Common myeloid progenitor, CD34-positive (primary cell): ENCODE results near the gene LGALS3BP.
A peak's percentile ranks its signal among the peaks of the same experiment; 100 is the strongest.

Experiments used
- CTCF ChIA-PET: fragments of 350-600 bp; sonication (Branson Sonifier 250); formaldehyde crosslinking; loops from one replicate; lab custom pipeline; 2021; ENCODE audit warnings: antibody characterized with exemption; lab: Charles Lee
- POLR2A ChIA-PET: fragments of 350-600 bp; sonication (Branson Sonifier 250); formaldehyde crosslinking; loops from one replicate; lab custom pipeline; 2021; ENCODE audit warnings: antibody characterized with exemption; lab: Charles Lee
- DNase-seq, 3 donors: peaks; one replicate each; pipeline versions ENCODE4 v3.0.0 to v3.0.0-alpha.2; 2013
- H3K27ac ChIP-seq, 2 experiments: 1 replicate in 1 of 2; 2 replicates in 1 of 2; pipeline ENCODE4 v1.7.0; 2013; ENCODE audit warnings: inconsistent platforms in 2 of 2, low read length in 2 of 2, mild to moderate bottlenecking in 2 of 2, low read depth in 1 of 2, moderate library complexity in 1 of 2; ENCODE audit not compliant: severe bottlenecking in 2 of 2, insufficient read depth in 1 of 2, poor library complexity in 1 of 2
- H3K27me3 ChIP-seq, 5 experiments: replicated peaks in 2 of 5; 1 replicate in 3 of 5; 2 replicates in 2 of 5; pipeline versions ENCODE4 v1.6.1 to v1.7.0; 2013; ENCODE audit warnings: low read length in 4 of 5, mild to moderate bottlenecking in 2 of 5, moderate library complexity in 2 of 5, inconsistent platforms in 1 of 5; ENCODE audit not compliant: insufficient read depth in 5 of 5, control insufficient read depth in 4 of 5
- H3K36me3 ChIP-seq, 4 experiments: 1 replicate in 2 of 4; 2 replicates in 2 of 4; pipeline versions ENCODE4 v1.6.1 to v1.7.0; 2013; ENCODE audit warnings: low read length in 3 of 4, control low read depth in 1 of 4, mild to moderate bottlenecking in 1 of 4; ENCODE audit not compliant: control insufficient read depth in 4 of 4, insufficient read depth in 4 of 4
- H3K4me1 ChIP-seq, 4 experiments: 1 replicate in 3 of 4; 2 replicates in 1 of 4; pipeline versions ENCODE4 v1.6.1 to v1.7.1; 2013; ENCODE audit warnings: low read length in 3 of 4, mild to moderate bottlenecking in 3 of 4, control low read depth in 1 of 4, inconsistent platforms in 1 of 4, moderate library complexity in 1 of 4; ENCODE audit not compliant: control insufficient read depth in 4 of 4, insufficient read depth in 4 of 4; ENCODE audit errors: control extremely low read depth in 1 of 4
- H3K4me3 ChIP-seq, 7 experiments: 1 replicate in 4 of 7; 2 replicates in 3 of 7; pipeline versions ENCODE4 v1.5.1 to v1.7.0; 2013; ENCODE audit warnings: mild to moderate bottlenecking in 7 of 7, low read length in 6 of 7, moderate library complexity in 6 of 7, inconsistent platforms in 2 of 7, low read depth in 2 of 7, control low read depth in 1 of 7; ENCODE audit not compliant: insufficient read depth in 4 of 7, control insufficient read depth in 1 of 7; ENCODE audit errors: extremely low read depth in 1 of 7
- H3K9me3 ChIP-seq, 5 experiments: 1 replicate in 4 of 5; 2 replicates in 1 of 5; pipeline versions ENCODE4 v1.6.1 to v1.7.1; 2013; ENCODE audit warnings: low read length in 4 of 5, mild to moderate bottlenecking in 2 of 5, inconsistent platforms in 1 of 5, low read depth in 1 of 5, moderate library complexity in 1 of 5; ENCODE audit not compliant: control insufficient read depth in 4 of 5, insufficient read depth in 2 of 5; ENCODE audit errors: control extremely low read depth in 1 of 5
- WGBS: methylation state at CpG from one replicate; pipeline ENCODE4 v1.1.5; 2013; ENCODE audit not compliant: insufficient coverage; 5-methylcytosine and 5-hydroxymethylcytosine counted together

The LGALS3BP gene

DNA sequence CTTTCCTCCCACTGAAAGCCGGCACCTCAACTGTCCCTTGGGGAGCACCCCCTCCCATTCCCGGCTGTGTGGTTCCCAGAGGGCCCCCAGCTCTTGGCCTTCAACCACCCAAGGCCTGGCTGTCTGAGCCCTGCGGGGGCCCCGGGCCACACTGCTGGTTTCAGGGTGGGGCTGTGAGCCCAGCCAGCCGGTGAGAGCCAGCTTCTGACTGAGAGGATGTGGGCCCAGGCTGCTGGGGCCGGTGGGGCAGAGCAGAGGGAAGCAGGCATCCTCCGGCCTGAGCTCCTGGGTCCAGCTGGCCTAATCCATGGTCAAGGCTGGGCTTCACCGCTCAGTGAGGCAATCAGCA lies 875 bp upstream of the LGALS3BP start:
- Histone ChIP-seq H3K27ac (no peak overlapping the region), H3K27me3 (no peaks in the 10 kb centered on the region), H3K4me3 (no peak overlapping the region), H3K4me1 (peaks cover 0 to 14% (median 13%) of the 10 kb centered on the region in 4 experiments), H3K36me3 (peaks cover 0 to 4% (median 0%) of the 10 kb centered on the region in 4 experiments), H3K9me3 (no peaks in the 10 kb centered on the region)
- POLR2A ChIA-PET: no interaction called here
- WGBS: 77% methylated on average over 7 of the region's 8 CpGs
- CTCF ChIA-PET: interaction anchor here (1.0 to 1.8 kb wide), 4 partner anchors 9 to 115 kb away, joined by 3 to 6 read pairs (median 4); no protein-coding TSS in a partner anchor
- no peak for DNase-seq

DNA sequence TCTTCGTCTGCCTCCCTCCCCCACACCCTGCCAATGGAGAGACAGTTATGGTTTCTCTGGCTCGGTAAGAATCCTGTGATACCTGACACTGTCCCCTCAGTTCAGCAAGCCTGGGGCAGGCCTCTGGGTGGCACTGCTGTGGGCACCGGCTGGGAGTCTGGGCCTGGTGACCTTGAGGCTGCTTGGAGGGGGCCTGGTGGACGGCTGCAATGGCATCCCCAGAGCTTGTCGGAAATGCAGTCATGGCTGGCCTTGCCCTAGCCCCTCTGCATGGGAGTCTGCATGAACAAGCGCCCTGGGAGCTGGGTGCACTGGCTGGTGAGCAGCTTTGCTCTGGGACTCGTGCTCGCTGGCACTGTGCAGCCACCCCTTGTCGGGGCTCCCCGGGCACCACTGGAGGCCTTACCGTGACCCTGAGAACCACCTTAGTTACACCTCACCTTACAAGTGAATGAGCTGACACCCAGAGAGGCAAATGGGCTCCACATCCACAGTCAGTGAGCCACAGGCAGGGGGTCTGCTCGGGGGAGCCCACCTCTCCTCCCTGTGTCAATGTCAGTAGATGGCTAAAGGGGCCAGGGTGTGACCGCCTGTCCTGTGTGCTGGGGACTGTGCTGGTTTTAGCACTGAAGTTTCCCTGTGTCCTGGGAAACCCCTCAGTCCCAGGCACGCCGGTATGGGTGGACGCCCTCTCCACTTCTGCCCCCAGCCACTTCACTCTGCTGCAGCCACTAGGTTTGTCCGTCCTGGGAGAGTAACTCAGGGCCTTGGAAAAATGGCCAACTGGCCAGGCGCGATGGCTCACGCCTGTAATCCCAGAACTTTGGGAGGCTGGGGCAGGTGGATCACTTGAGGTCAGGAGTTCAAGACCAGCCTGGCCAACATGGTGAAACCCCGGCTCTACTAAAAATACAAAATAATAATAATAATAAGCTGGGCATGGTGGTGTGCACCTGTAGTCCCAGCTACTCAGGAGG lies 1.4 kb downstream of the LGALS3BP start:
- no peak overlapping the region for H3K4me3 ChIP-seq
- peaks cover 0 to 13% (median 12%) of the 10 kb centered on the region in 4 experiments for H3K4me1 ChIP-seq
- POLR2A ChIA-PET: no interaction called here

DNA sequence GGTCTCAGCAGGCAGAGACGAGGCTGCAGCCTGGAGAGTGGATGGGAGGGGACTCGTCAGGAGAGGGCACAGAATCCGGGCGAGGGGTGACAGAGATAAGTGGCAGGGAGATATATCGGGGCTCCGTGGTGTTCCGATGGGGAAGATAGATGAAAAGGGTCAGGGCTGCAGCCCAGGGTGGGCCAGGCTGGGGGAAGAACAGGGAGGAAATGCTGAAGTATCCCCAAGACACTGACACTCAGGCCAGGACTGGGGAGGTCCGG lies 2.1 kb downstream of the LGALS3BP start:
- CTCF ChIA-PET: interaction anchor here (1.0 to 2.0 kb wide), 3 partner anchors 9 to 122 kb away, joined by 3 to 4 read pairs (median 3); no protein-coding TSS in a partner anchor
- Histone ChIP-seq H3K27ac (no peak overlapping the region), H3K4me1 (peaks cover 0 to 13% (median 12%) of the 10 kb centered on the region in 4 experiments)

More for the DNA sequence above, 1.4 kb downstream of the LGALS3BP start:
- Histone ChIP-seq H3K36me3 (peaks cover 0 to 6% (median 0%) of the 10 kb centered on the region in 4 experiments), H3K27ac (no peak overlapping the region), H3K27me3 (no peaks in the 10 kb centered on the region), H3K9me3 (no peaks in the 10 kb centered on the region)
- no peak for DNase-seq
- WGBS: 95% methylated on average over 17 of the region's 21 CpGs
- CTCF ChIA-PET: interaction anchor here (1.2 to 2.0 kb wide), 2 partner anchors 61 to 123 kb away, joined by 3 to 4 read pairs; no protein-coding TSS in a partner anchor

DNA sequence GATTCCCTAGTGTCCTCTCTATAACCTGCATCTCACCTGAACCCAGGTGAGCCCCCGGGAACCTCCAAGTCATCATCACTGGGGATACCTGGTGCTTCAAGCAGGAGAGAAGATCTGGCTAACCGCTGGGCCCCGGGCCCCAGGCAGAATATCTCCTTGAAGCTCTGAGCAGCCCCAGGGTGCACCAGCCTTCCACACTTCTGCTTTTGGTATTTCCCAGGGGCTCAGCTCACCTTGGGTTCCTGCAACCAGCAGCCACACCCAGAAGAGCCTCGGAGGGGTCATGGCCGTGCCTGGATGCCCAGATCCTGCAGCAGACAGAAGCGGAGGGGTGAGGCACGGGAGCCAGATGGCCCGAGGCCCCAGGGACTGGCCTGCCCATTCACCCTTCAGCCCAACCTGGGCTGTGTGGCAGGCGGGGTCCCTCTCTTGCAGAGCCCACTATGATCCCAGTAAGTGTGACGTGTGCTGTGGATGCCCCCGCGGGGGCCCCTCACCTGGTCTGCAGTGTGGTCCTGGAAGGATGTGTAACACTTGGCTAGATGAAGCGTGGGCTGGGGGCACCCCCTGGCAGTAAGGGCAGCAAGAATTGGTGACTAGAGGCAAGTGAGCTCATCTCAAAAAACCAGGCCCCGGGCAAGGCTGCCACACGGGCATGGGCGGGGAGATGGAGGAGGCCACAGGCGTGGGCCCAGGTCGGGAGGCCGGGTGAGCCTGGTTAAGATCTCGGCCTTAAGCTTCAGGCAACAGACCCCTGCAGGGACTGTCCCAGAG lies 2.6 kb downstream of the LGALS3BP start:
- ChIA-PET POLR2A (no interaction called here), CTCF (interaction anchor here (1.0 to 2.0 kb wide), 4 partner anchors 10 to 122 kb away, joined by 3 to 4 read pairs (median 3); no protein-coding TSS in a partner anchor)
- Histone ChIP-seq H3K27me3 (no peaks in the 10 kb centered on the region), H3K27ac (no peak overlapping the region), H3K4me3 (no peak overlapping the region), H3K36me3 (peaks cover 0 to 6% (median 0%) of the 10 kb centered on the region in 4 experiments), H3K4me1 (peaks cover 0 to 13% (median 12%) of the 10 kb centered on the region in 4 experiments), H3K9me3 (no peaks in the 10 kb centered on the region)
- DNase-seq: no peak
- 94% methylated on average over 19 of the region's 20 CpGs for WGBS

More for the DNA sequence above, 2.1 kb downstream of the LGALS3BP start:
- no peak for DNase-seq
- no peaks in the 10 kb centered on the region for H3K27me3 ChIP-seq
- POLR2A ChIA-PET: no interaction called here
- H3K9me3 ChIP-seq: no peaks in the 10 kb centered on the region
- H3K36me3 ChIP-seq: peaks cover 0 to 6% (median 0%) of the 10 kb centered on the region in 4 experiments
- no peak overlapping the region for H3K4me3 ChIP-seq
- WGBS: 98% methylated on average over 8 of the region's 8 CpGs

DNA sequence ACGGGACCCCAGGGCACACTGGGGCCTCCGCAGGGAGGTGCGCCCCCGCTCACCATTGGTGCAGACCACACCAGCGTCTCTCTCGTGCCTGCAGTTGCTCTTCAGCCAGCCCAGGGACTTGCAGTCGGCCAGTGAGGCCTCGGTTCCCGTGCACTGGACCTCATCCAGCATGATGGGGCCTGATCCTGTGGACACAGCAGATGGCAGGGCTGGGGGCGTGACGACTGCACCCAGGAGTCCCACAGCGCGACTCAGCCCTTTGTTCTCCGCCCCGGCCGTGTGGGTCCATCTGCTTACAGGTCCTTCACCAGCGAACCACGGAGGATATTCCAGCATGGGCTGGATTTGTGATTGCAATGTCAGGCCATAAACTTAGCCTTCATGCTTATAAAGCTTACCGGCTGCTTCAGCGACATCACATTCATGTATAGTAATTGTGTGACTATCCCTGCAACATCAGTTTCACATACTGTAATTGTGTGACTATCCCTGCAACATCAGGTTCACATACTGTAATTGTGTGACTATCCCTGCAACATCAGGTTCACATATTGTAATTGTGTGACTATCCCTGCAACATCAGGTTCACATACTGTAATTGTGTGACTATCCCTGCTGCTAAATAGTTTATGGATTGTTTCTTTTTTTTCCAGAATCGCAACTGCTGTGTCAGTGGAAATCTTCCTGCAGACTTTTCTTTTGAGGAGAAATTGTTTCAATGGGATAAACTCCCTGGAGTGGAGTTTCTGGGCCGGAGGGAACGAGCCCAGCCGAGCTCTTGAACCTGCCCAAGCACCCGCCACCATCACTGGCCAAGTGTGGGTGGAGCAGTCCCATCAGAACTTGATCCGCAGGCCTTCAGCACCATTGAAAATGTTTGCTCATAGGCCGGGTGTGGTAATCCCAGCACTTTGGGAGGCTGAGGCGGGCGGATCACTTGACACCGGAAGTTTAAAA lies 4.8 kb downstream of the LGALS3BP start:
- Histone ChIP-seq H3K27ac (no peak overlapping the region), H3K27me3 (no peaks in the 10 kb centered on the region), H3K9me3 (no peaks in the 10 kb centered on the region), H3K36me3 (peaks cover 0 to 8% (median 0%) of the 10 kb centered on the region in 4 experiments), H3K4me1 (peaks cover 0 to 17% (median 11%) of the 10 kb centered on the region in 4 experiments), H3K4me3 (no peak overlapping the region)
- DNase-seq: peak in 2 of 3 donors; percentile 26 to 51
- ChIA-PET CTCF (no interaction called here), POLR2A (no interaction called here)
- 96% methylated on average over 27 of the region's 30 CpGs for WGBS

DNA sequence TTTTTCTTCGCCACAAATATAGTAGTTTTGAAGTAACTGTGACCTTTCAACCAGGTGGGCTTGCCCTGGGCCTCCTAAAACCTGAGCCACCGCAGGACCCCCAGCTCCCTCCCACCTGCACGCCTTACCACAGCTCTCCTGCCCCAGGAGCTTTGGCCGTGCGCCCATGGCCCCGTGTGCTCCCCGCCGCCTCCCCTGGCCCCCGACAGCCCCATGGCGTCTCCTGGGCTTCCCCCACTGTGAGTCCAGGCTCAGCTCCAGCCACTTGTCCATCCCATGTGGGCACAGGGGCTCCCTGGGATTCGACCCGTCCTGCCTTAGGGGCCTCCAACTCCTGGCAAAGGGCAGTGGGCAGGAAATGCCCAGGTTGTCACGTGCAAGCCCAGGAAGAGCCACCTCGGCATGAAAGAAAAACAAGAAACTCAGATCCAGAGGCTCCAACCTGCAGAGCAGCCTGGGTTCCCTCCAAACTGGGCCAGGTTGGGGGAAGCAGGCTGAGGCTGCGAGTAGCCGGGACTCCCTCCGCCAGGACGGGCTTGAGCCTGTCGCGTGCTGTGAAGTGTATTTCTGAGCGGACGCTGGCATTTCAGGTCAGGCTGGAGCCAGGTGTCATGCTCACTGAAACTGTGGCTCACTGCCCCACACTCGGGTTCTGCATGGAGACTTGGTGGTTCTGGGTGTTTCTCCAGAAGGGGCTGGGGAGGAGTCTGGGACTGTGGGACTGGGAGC lies 5.8 kb downstream of the LGALS3BP start:
- Histone ChIP-seq H3K4me3 (no peak overlapping the region), H3K27ac (no peak overlapping the region), H3K4me1 (peaks cover 0 to 11% (median 6%) of the 10 kb centered on the region in 4 experiments), H3K36me3 (peaks cover 0 to 8% (median 0%) of the 10 kb centered on the region in 4 experiments), H3K9me3 (no peaks in the 10 kb centered on the region), H3K27me3 (no peaks in the 10 kb centered on the region)
- POLR2A ChIA-PET: no interaction called here
- 88% methylated on average over 21 of the region's 23 CpGs for WGBS
- CTCF ChIA-PET: interaction anchor here (1.2 kb wide), 1 partner anchor 108 kb away, joined by 3 read pairs; no protein-coding TSS in a partner anchor
- DNase-seq: no peak
